ENCODE data around the gene LPAR3.
"Not testable (repeated sequence)": the region's sequence is repeated elsewhere in the genome, so short reads cannot be mapped to it uniquely, and the experiment has no call there.

The LPAR3 gene

DNA sequence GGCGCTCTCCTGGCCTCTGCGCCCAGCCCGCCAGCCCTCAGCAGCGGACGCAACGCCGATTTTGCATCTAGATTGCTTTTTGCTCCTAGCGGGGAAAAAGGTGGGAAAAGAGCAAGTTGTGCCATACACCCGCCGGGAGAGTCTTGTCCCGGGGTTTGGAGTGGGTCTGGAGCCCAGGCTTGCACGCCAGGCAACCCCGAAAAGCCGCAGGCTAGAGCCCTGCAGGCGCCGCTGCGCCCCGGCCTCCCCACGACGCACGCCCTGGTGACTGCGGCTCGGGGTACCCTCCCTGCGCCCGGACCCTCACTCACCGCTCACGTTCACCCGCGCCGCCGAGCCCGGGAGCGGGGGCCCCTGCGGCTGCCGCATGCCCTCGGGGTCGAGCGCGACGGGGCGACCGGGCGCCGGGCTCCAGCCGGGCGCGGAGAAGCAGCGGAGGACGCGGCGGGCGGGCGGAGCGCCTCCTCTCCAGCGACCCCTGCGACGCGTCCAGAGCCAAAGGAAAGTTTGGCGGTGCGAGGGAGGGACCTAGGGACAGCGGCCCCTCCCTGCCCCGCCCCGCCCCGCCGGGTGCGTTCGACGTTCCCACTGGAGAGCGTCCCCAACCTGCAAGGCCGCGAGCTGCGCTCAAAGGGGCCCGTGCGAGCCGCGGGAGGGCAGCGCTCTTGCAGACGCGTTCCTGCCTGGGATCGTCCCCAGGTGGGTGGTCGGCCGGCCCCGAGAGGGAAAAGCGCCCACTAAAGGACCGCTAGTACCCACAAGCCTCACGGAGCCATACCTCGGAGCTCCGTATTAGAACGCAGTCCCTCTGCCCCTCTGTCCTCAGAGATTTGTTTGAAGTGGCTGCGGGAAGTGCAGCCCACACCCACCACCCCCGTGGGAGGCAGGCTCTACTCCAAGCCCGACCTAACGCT lies at the start of gene LPAR3:
Gene LPAR3 (minus strand): TSS at position 502 of the 914 bp plus-strand sequence. CDS start 27,086 bp downstream, outside the sequence.
- peak; percentile 59 for DNase-seq

GRCh38 chr1:84941843-84942242 lies 48.8 kb upstream of the LPAR3 start:
- DNase-seq = no peak

GRCh38 chr1:84940481-84940880 lies 47.5 kb upstream of the LPAR3 start:
- DNase-seq = no peak

GRCh38 chr1:84939761-84940160 lies 46.8 kb upstream of the LPAR3 start:
- DNase-seq = no peak

DNA sequence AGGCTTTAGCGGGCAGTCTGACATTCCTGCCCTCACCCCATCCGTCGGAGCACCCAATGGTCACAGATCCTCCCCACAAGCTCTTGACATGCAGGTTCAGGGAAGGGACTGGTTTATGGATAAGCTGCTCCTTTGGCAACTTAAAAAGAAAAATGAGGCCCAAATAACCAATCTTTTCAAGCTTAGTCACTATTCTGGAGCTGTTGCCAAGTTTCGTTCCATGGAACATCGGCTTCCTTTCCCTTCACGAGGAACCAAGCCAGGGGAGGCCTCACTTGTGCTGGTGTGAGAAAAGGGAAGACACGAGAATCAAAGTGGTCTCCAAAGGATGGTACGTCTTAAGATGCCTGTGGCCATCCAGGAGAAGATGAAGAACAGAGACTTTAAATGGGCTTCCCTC lies 46.1 kb upstream of the LPAR3 start:
- no peak for DNase-seq

DNA sequence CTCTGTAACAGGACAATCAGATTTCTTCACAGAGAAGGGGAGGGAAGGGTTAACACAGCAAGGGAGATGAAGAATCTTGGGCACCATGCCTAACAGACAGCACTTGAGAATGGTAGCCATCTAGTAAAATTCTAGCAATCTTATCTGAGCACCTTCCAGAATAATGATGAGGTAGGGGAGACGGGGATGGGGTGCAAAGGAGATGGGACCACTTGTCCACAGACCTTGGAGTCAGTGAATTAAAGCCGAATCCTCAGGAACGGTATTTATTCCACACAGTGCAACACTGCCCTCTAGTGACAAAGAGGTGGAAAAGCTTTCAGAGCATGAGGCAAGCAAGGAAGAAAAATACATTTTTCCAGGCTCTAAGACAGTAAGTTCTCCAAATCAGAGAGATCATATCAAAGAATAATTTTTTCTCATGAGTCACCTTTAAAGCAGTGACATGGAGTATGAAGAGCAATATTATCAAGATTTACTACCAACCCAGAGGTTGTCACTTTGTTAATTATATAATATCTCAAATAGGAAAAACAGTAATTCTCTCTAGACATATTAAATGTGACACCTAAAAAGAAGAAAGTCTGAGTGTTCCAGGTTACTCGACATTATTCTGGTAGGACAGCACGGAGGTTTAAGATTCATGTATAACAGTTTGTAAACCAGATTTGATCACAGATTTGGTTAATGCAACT lies 43.3 kb upstream of the LPAR3 start:
- peak; percentile 82 for DNase-seq

DNA sequence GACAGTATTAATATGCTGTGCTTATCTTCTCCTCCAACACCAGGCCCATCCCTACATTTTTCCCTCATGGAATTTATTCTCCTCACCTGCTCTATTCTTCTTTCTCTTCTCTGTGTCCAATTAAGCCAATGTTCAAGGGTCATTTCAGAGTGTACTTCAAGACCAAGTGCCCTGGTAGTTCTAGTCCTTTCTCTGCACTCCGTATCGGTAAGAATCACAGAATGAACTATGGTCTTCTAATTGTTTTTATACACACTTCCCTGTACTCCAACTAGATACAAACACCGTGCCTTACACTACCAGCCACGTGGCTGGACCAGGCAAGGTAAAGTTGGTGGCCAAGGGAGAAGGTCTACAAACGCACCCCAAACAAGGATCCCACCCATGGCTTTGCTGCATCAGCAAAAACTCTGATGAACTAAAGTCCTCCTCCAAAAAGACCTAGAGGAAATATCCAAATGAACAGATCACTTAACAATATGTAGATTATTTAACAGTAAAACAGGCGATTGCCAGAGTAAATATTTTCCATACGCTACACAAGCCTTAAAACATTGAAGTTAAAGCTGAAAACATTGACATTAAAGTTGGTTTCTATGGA lies 40.1 kb upstream of the LPAR3 start:
- no peak for DNase-seq

GRCh38 chr1:84930831-84931230 lies 37.8 kb upstream of the LPAR3 start:
- no peak for DNase-seq

GRCh38 chr1:84930329-84930728 lies 37.3 kb upstream of the LPAR3 start:
- DNase-seq = no peak

GRCh38 chr1:84929581-84929980 lies 36.6 kb upstream of the LPAR3 start:
- DNase-seq = no peak

- no peak for DNase-seq
Measured at GRCh38 chr1:84928979-84929378, 36.0 kb upstream of the LPAR3 start.

GRCh38 chr1:84923317-84923716 lies 30.3 kb upstream of the LPAR3 start:
- no peak for DNase-seq

DNA sequence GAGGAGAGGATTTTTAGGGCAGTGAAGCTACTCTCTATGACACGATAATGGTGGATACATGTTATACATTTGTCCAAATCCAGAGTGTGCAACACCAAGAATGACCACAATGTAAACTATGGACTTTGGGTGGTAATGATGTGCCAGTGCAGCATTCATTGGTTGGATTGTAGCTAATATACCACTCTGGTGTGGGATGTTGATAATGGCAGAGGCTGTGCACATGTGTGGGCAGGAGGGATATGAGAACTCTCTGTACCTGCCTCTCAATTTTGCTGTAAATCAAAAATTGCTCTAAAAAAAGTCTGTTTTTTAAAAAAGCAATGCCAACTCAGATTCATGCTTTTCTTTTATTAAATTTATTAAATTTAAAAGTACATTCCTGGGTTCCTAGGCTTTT lies 27.2 kb upstream of the LPAR3 start:
- DNase-seq = no peak

DNA sequence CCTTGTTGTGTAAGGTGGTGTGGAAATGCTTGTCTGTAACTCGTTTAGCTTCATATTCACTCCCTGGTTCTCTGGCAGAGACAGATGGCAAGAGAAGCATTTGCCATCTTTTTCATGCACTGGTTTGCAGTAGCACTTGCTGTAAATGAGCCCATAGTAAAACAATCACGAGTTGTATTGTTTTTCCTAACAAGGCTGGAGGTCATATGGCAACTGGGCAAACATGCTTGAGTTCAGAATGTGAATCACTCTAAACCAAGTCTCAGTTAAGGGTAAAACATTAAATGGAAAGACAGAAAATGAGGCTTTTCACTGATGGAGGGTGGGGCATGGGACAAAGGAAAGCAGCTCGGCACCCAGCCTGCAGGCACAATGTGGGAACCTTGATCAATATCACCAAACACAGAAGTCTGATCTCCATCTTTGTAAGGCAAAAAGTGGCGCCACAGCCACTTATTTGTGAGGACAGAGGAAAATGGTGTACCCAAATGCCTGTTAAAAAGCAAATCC lies 26.5 kb upstream of the LPAR3 start:
- DNase-seq = no peak

DNA sequence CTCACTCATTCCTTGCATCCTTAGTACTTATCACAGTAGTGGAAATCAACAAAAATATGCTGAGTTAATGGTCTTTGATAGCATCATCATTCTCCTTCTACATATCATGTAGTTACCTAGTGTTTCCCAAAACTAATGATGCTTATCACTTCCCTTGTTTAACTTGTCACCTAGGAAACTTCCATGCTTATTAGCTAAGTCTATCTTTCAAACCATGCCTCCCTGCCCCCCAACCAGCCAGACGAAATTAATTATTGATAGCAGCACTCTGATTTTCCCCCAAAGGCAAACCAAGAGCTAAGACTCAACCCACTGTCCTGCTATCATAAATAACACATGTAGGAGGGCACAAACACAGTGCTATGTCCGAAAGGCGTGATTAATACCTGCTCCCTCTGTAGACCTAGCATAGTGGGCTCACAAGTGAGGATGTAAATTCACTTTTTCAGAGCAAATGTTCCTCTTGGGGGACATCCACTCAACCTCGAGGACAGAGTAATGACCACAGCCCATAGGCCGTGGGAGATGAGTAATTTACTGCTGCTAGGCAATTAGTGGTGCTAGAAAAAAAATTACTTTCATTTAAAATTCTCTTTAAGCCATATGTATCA lies 25.8 kb upstream of the LPAR3 start:
- DNase-seq = no peak

DNA sequence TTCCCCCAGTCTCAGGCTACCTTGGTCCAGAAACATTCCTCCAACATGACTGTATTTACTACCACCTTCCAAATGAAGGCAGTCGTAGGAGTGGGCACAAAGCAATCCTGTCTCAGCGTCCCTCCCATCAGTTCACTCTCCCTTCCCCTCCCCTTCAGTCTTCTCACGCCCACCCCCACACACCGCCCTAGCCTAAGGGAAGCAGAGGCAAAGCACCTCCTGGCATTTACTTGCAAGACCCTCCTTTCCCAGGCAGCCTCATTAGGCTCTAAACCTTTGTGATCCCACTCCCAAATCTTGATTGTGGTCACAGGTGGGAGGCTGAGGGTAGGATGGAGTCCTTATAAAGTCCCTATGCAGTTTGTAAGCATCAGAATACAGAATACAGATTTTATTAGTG lies 23.9 kb upstream of the LPAR3 start:
- no peak for DNase-seq

DNA sequence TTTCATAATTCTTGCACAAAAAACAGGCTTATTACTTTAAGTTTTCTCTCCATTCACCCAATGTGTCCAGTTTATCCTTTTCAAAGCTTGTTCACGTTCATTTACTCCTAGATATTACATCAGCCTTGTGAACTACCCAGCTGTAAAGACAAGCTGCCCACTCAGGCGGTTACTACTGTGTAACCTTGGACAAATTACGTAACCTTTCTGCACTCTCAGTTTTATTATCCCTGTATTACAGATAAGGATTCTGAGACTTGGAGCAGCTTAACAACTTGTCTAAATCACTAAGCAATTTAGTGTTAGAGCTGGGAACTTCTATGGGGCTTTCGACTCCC lies 20.5 kb upstream of the LPAR3 start:
- no peak for DNase-seq

DNA sequence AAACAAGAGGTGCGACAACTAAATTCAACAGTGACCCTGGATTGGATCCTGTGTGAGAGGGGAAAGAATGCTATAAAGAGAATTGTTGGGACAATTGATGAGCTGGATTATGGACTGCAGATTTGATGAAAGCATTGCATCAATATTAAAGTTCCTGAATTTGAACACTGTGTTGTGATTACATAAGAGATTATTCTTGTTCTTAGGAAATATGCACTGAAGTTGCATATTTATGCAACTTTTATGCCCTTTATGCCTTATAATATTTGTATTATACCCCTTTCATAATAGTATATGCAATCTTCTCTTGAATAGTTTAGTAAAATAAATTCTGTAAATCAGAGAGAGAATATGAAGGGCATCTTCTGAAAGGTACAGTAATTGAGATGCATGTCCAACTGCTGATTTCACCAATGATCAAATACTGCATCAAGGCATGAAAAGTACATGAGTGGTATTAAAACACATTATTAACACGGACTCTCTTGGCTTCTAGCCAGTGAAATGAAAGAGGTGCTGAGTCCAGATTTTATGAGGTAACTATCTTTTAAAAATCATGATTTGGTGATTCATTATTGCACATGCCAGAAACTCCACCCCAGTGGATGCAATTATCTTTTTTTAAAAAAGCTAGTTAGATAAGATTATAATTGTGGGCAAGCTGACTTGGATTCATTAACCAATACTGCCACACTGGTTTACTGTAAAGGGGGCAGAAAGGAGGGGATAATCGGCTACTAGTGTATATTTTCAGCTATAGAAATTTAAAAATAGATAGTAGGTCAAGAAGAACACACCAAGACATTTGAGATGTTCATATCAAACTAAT lies 19.9 kb upstream of the LPAR3 start:
- no peak for DNase-seq

GRCh38 chr1:84908746-84909464 lies 15.9 kb upstream of the LPAR3 start:
- not testable (repeated sequence) for DNase-seq

DNA sequence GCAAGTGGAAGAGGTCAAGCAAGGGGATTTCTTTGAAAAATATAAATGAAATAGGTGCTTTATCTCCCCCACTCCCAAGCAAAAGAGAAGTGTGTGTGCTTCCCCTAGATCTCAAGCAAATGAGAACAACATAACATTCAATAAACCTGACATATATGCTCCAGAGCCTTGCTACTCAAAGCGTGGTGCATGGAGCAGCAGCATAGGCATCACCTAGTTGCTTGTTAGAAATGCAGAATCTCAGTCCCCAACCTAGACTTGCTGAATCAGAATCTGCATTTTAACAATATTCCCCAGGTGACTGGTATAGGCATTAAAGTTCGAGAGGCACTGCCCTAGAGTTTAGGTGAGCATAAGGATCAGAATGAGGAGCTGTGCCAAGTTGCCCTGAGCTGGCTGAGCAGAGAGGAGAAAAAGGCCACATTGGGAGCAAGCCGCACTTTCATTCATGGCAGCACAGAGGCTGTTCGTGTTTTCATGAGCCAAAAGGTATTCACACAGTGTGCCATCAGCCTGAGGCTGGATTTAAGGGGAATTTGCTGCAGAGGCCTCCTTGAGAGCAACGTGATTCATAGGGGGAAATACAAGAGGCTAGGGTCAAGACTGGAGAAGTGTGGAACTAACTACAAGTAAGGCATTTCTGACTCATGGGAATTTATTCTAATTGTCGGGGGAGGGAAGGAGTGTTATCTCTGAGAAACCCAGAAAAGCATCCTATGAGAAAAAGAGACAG lies 14.3 kb upstream of the LPAR3 start:
- DNase-seq = no peak

GRCh38 chr1:84902727-84903126 lies 9.7 kb upstream of the LPAR3 start:
- not testable (repeated sequence) for DNase-seq
